Activated T-cell treated with anti-CD3 and anti-CD28 coated beads, Interleukin-2, amount 50 U/mL, for 72 hours (primary cell): ENCODE measurements around the gene PCBP4. TPM values are rescaled to one million over a fixed set of nuclear protein-coding genes. Genes with fewer than 3 reads are reported as not detected.

ENCODE experiments used
- ATAC-seq, 2 donors: fragments of 150-1000 bp; cut with Tn5 transposase; replicated peaks in 1 of 2; 2 replicates each; pipeline ENCODE4 v1.10.0; 2021; ENCODE audit warnings: moderate library complexity in 2 of 2, mild to moderate bottlenecking in 1 of 2
- DNase-seq, 2 donors: peaks; one replicate each; pipeline ENCODE4 v3.0.0; 2021 to 2022; ENCODE audit warnings: mixed read lengths in 1 of 2
- H3K27ac Mint-ChIP-seq: one replicate; pipeline ENCODE4 v1.8.0; 2022; ENCODE audit warnings: mild to moderate bottlenecking, moderate library complexity, mixed read lengths
- H3K27me3 Mint-ChIP-seq: one replicate; pipeline ENCODE4 v1.8.0; 2022; ENCODE audit warnings: low read depth, mixed read lengths
- H3K36me3 Mint-ChIP-seq, 2 donors: one replicate each; pipeline ENCODE4 v1.8.0; 2022; ENCODE audit warnings: mixed read lengths in 2 of 2, mild to moderate bottlenecking in 1 of 2; ENCODE audit not compliant: insufficient read depth in 2 of 2
- H3K4me1 Mint-ChIP-seq: one replicate; pipeline ENCODE4 v1.8.0; 2022; ENCODE audit warnings: low read depth, mixed read lengths
- H3K4me3 Mint-ChIP-seq, 2 donors: one replicate each; pipeline ENCODE4 v1.8.0; 2022; ENCODE audit warnings: mild to moderate bottlenecking in 2 of 2, mixed read lengths in 2 of 2, moderate library complexity in 2 of 2
- H3K9me3 Mint-ChIP-seq, 2 donors: one replicate each; pipeline ENCODE4 v1.8.0; 2022; ENCODE audit warnings: mixed read lengths in 2 of 2
- total RNA-seq, 2 donors: library from RNA; stranded (reverse); gene quantifications; one replicate each; pipeline ENCODE4 v1.2.3, GENCODE V29; 2022

Gene PCBP4
- total RNA-seq, 2 donors from 2014 or later, result 23.3 to 27.4 TPM

DNA sequence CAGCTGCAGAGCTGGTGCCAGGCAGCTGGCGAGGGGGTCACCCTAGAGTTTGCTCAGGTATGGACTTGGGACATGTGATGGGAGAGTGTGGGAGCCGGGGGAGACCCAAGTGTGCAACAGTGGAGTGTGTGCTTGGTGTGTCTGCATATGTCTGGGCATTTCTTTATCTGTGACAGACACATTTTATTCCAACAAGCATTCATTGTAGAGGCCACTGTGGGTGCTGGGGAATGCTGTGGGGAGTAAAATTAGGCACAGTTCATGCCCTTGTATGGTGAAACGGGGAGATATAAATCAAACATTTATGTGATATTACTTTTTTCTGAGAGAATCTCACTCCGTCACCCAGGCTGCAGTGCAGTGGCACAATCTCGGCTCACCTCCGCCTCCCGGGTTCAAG, 20.3 kb upstream of the PCBP4 start:
- H3K9me3 Mint-ChIP-seq, result no peaks in the 10 kb centered on the region
- H3K36me3 Mint-ChIP-seq, result no peaks in the 10 kb centered on the region
- ATAC-seq, result no peak
- no peaks in the 10 kb centered on the region for H3K27me3 Mint-ChIP-seq
- DNase-seq, result no peak
- H3K4me1 Mint-ChIP-seq, result peaks cover 37% of the 10 kb centered on the region
- H3K27ac Mint-ChIP-seq, result no peak overlapping the region
- H3K4me3 Mint-ChIP-seq, result no peak overlapping the region

GRCh38 chr3:51986010-51986947, 19.0 kb upstream of the PCBP4 start:
- no peak overlapping the region for H3K27ac Mint-ChIP-seq
- peaks cover 38% of the 10 kb centered on the region for H3K4me1 Mint-ChIP-seq
- H3K27me3 Mint-ChIP-seq, result no peaks in the 10 kb centered on the region

GRCh38 chr3:51985063-51985462, 17.8 kb upstream of the PCBP4 start:
- peaks cover 0 to 1% of the 10 kb centered on the region in 2 donors for H3K36me3 Mint-ChIP-seq
- no peaks in the 10 kb centered on the region for H3K27me3 Mint-ChIP-seq
- H3K27ac Mint-ChIP-seq, result peak overlapping the region; percentile 33
- DNase-seq (no peak), ATAC-seq (no peak)
- peaks cover 38% of the 10 kb centered on the region for H3K4me1 Mint-ChIP-seq
- peak overlapping the region; percentile 20 to 24 for H3K4me3 Mint-ChIP-seq
- no peaks in the 10 kb centered on the region for H3K9me3 Mint-ChIP-seq

More at GRCh38 chr3:51986010-51986947, 19.0 kb upstream of the PCBP4 start:
- Mint-ChIP-seq H3K36me3 (no peaks in the 10 kb centered on the region), H3K9me3 (no peaks in the 10 kb centered on the region), H3K4me3 (no peak overlapping the region)
- no peak for DNase-seq
- no peak for ATAC-seq

DNA sequence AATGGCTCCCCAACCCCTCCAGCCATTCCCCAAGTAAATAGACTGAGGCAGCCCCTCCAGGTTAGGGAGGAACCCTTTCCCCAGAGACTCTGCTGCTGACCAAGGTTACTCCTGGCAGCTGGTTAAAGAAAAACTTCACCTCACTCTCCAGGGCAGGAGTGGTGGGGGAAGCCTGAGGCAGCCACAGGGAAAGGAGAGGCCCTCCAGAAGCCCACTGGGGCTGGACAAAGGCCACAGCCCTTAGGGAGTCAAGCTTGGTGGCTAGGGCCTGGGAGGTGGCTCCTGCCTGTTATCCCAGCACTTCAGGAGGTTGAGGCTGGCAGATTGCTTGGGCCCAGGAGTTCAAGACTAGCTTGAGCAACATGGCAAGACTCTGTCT, 17.0 kb upstream of the PCBP4 start:
- ATAC-seq (no peak), DNase-seq (no peak)
- Mint-ChIP-seq H3K27ac (peak overlapping the region; percentile 86), H3K36me3 (peaks cover 0 to 1% of the 10 kb centered on the region in 2 donors), H3K4me1 (peaks cover 38% of the 10 kb centered on the region), H3K9me3 (no peaks in the 10 kb centered on the region), H3K27me3 (no peaks in the 10 kb centered on the region), H3K4me3 (peak overlapping the region; percentile 92 to 99)

DNA sequence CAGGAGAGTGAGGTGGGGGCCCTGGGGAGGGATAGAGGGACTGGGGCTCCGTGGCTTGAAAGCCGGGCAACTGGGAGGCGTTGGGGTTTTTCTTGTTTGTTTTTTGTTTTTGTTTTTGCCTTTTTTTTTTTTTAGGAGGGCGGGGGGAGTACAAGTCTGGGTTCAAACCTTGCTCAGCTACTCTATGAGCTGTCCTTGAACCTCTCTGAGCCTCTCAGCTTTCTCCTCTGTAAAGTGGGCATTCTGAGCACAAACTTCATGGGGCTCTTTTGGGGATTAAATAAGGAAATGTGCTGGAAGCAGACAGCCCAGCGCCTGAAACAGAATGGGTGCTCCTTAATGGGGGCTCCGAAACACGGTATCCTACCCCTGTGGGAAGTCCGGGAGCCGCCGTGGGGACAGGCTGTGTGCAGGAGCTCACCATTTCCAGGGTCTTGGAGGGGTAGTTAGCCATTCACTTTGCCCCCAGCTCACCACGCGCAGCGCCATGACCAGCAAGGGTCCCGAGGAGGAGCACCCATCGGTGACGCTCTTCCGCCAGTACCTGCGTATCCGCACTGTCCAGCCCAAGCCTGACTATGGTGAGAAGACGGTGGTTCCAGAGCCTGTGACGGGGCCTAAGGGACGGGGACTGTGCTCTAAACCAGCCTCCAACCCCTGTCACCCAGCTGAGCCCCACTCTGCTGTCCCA, 16.5 kb upstream of the PCBP4 start:
- Mint-ChIP-seq H3K27me3 (no peaks in the 10 kb centered on the region), H3K4me1 (peaks cover 38% of the 10 kb centered on the region), H3K4me3 (peak overlapping the region; percentile 92 to 99), H3K9me3 (no peaks in the 10 kb centered on the region), H3K27ac (peak overlapping the region; percentile 73), H3K36me3 (peaks cover 0 to 1% of the 10 kb centered on the region in 2 donors)
- ATAC-seq (no peak), DNase-seq (no peak)

GRCh38 chr3:51982838-51983577, 15.8 kb upstream of the PCBP4 start, which contains the start of gene ACY1:
Gene ACY1 (plus strand): TSS chr3:51983535. CDS start chr3:51984065, 530 bp downstream.
- peak; percentile 83 to 85 for ATAC-seq
- H3K4me3 Mint-ChIP-seq, result peak within 1 kb of the TSS; percentile 92 to 99
- H3K27ac Mint-ChIP-seq, result peak within 1 kb of the TSS; percentile 86
- H3K9me3 Mint-ChIP-seq, result no peaks in the 10 kb centered on the region
- peaks cover 0 to 1% of the 10 kb centered on the region in 2 donors for H3K36me3 Mint-ChIP-seq
- H3K4me1 Mint-ChIP-seq, result peaks cover 38% of the 10 kb centered on the region
- DNase-seq, result peak; percentile 84 to 87
- H3K27me3 Mint-ChIP-seq, result no peaks in the 10 kb centered on the region

- H3K27ac Mint-ChIP-seq, result peak overlapping the region; percentile 47
- no peaks in the 10 kb centered on the region for H3K9me3 Mint-ChIP-seq
- peaks cover 0 to 1% of the 10 kb centered on the region in 2 donors for H3K36me3 Mint-ChIP-seq
- H3K27me3 Mint-ChIP-seq, result no peaks in the 10 kb centered on the region
- peak overlapping the region; percentile 92 to 99 for H3K4me3 Mint-ChIP-seq
- peaks cover 39% of the 10 kb centered on the region for H3K4me1 Mint-ChIP-seq
- DNase-seq (peak; percentile 54 to 62), ATAC-seq (peak; percentile 46 to 57)
These were observed 15.1 kb upstream of the PCBP4 start for GRCh38 chr3:51982352-51982837.

DNA sequence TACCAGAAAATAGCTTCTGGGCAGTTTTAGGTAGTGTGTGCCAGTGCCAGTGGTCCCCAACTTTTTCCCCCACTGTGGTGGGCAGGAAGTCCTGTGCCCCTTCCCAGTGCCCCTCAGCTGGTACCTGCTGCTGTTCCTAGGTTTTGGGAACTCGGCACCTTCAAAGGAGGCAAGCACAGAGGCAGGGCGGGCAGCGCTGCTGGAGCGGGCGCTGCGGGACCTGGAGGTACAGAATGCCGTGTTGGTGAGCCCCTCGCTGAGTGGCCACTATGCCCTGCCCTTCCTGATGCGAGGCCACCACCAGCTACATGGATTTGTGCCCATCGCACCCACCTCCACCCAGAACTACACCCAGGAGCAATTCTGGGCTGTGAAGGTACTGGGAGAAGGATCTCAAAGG, 13.0 kb upstream of the PCBP4 start:
- Mint-ChIP-seq H3K9me3 (no peaks in the 10 kb centered on the region), H3K27ac (no peak overlapping the region), H3K4me3 (no peak overlapping the region), H3K27me3 (no peaks in the 10 kb centered on the region), H3K4me1 (peaks cover 54% of the 10 kb centered on the region), H3K36me3 (peaks cover 0 to 1% of the 10 kb centered on the region in 2 donors)
- DNase-seq, result no peak
- ATAC-seq, result no peak

DNA sequence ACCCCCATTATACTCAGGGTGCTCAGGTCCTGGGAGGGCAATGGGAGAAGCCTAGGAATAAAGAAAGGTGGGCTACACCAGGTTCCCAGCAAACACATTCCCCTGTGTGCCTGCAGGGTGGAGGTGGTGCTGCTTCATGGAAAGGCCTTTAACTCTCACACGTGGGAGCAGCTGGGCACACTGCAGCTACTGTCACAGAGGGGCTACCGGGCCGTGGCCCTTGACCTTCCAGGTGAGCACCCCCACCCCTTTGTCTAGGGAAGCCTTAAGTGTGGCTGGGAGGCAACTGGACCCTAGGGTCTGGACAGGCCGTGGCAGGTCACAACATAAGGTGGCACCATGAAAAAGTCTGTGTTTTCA, 10.9 kb upstream of the PCBP4 start:
- Mint-ChIP-seq H3K4me3 (no peak overlapping the region), H3K27me3 (no peaks in the 10 kb centered on the region), H3K27ac (no peak overlapping the region), H3K9me3 (no peaks in the 10 kb centered on the region), H3K36me3 (peaks cover 0 to 6% of the 10 kb centered on the region in 2 donors), H3K4me1 (peaks cover 48% of the 10 kb centered on the region)
- DNase-seq (no peak), ATAC-seq (no peak)

GRCh38 chr3:51977446-51978142, 10.3 kb upstream of the PCBP4 start:
- Mint-ChIP-seq H3K4me1 (peaks cover 44% of the 10 kb centered on the region), H3K9me3 (no peaks in the 10 kb centered on the region), H3K36me3 (peaks cover 0 to 6% of the 10 kb centered on the region in 2 donors), H3K4me3 (peak overlapping the region in 1 of 2 donors; percentile 26), H3K27ac (peak overlapping the region; percentile 8), H3K27me3 (no peaks in the 10 kb centered on the region)
- DNase-seq (peak; percentile 31 to 33), ATAC-seq (no peak)

DNA sequence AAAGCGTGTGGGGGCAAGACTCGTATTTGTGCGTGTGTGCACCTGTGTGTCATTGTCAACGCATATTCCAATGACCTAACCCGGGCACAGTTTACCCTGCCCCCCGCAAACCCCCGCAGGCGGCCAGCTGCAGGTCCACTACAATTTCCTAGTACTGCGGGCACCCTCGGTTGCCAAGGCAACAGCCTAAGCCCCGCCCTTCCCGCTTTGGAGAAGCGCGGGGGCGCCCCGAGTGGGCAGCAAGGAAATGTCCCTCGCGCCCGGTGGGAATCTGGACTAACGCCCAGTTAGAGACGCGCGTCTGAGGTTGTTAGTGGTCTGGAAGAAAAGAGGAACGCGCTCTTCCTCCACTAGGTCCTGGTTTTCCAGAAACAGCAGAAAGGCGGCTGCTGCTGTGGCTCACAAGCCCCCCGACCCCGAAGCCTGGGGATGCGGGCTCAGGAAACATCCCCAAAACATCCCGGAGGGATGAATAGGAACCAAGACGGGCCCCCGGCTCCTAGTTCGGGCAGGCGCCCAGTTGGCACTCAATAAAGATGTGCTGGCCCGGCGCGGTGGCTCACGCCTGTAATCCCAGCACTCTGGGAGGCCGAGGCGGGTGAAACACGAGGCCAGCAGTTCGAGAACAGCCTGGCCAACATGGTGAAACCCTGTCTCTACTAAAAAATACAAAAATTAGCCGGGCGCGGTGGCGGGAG, 8.7 kb upstream of the PCBP4 start:
- peak; percentile 36 to 38 for DNase-seq
- H3K9me3 Mint-ChIP-seq, result no peaks in the 10 kb centered on the region
- peaks cover 30% of the 10 kb centered on the region for H3K4me1 Mint-ChIP-seq
- H3K27me3 Mint-ChIP-seq, result no peaks in the 10 kb centered on the region
- ATAC-seq, result no peak
- H3K4me3 Mint-ChIP-seq, result peak overlapping the region; percentile 83 to 99
- H3K27ac Mint-ChIP-seq, result no peak overlapping the region
- H3K36me3 Mint-ChIP-seq, result peaks cover 0 to 6% of the 10 kb centered on the region in 2 donors
